Metanephros (tissue), 2 donors: ENCODE data around the gene ACTA1. TPM values are rescaled to one million over a fixed set of nuclear protein-coding genes. Genes with fewer than 3 reads are reported as not detected.

Experiments
- small RNA-seq: library from RNA; depleted of rRNA; stranded (forward); fragments of <200 nt; gene quantifications from one replicate; pipeline ENCODE3, GENCODE V24; 2014; ENCODE audit warnings: low replicate concordance
- total RNA-seq: library from RNA; depleted of rRNA; stranded (reverse); fragments of >200 nt; gene quantifications from one replicate; pipeline ENCODE4 v1.2.3, GENCODE V29; 2014

The ACTA1 gene
- total RNA-seq: 980 TPM

DNA sequence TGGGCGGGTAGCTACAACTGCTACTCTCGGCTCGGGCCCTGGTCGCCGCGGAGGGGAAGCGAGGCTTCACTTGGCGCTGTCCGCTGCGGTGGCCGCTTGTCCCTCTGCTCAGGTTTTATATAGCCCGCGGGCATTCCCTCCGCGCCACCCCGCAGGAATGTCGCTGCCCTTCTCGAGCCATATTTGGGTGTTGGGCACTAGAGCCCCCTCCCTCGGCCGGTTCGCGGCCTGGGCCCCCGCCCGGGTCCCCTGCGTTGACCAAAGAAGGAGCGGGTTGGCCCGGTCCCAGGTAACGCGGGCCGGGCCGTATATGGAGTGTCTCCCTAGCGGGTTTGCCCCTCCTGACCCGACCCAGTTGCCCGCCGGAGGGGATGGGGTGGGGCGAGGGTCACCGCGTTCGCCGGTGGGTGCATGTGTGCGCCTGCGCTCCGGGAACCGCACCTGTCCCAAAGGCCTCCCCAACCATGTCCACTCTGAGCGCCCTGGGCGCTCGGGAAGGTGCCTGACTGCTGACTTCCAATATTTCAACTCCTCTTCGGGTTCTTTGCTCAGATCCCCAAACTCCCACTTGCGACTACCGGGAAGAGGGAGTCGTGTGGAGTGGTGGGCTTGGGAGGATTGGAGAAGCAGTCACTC lies at the start of gene ACTA1:
ACTA1 (minus strand) TSS at position 90 of the 636 bp plus-strand sequence. CDS start 979 bp downstream, outside the sequence.

Small RNAs within 50 kb of the gene (small RNA-seq; reads per million reads assigned to genes)
- not detected for gene RN7SKP276
- gene RNU6-180P: not detected

Other genes with a start within 250 kb of the ACTA1 start
- 29.5 TPM for gene RAB4A, start 163.0 kb downstream of the ACTA1 start, total RNA-seq
- gene CCSAP, start 91.0 kb downstream of the ACTA1 start, total RNA-seq: 8.4 TPM
- gene NUP133, start 74.2 kb upstream of the ACTA1 start, total RNA-seq: 41.0 TPM
- gene ABCB10, start 124.6 kb upstream of the ACTA1 start, total RNA-seq: 16.5 TPM
- 12.6 TPM for gene TAF5L, start 192.0 kb upstream of the ACTA1 start, total RNA-seq
- 8.4 TPM for gene URB2, start 192.2 kb upstream of the ACTA1 start, total RNA-seq